ENCODE data around the gene SNTN. TPM values are rescaled to one million over a fixed set of nuclear protein-coding genes. Genes with fewer than 3 reads are reported as not detected.

SNTN gene
- total and polyA plus RNA-seq, 2 of the 13 experiments (the other 11 are each of a cell fraction or from before 2014, with no cell fraction given) = not detected

DNA sequence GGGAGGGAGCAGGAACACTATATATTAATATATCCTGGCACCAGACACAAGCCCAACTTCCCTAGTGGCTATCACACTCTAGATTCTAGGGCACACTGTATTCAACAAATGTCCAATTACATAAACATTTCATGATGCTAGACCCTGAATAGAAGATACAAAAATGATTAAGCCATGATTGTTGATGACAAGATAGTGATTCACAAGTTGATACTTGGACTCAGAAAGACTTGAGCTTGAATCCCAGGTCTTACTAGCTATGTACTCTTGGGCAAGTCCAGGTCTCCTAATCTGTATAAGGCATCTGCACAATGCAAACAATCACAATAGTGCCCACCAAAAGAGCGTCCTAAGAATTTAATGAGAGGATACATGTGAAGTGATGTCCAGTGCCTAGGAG, 10.0 kb upstream of the SNTN start:
- Histone ChIP-seq H3K79me2 (ENCODE audit: insufficient read depth, low read length) (no peaks in the 10 kb centered on the region), H2AFZ (ENCODE audit: low read length) (no peak overlapping the region), H3K9ac (ENCODE audit: insufficient read depth, low read depth, low read length) (no peak overlapping the region), H3K4me1 (ENCODE audit: insufficient read depth, low read length) (0 out of 2 replicates have a peak, but pooled peaks cover 5% of the 10 kb centered on the region), H3K27ac (ENCODE audit: extremely low read length, insufficient read depth, low read length) (no peak overlapping the region), H3K4me2 (ENCODE audit: low read depth, low read length) (no peak overlapping the region), H3K36me3 (replicated peaks in 1 of 2; ENCODE audit: control insufficient read depth in 1 of 2, insufficient read depth in 2 of 2, low read length in 2 of 2) (no peaks in the 10 kb centered on the region), H3K27me3 (ENCODE audit: control insufficient read depth in 1 of 2, insufficient read depth in 2 of 2, low read length in 2 of 2) (peaks cover 0 to 6% of the 10 kb centered on the region in 2 experiments; a peak in 1 of 5 replicates), H3K4me3 (replicated peaks in 1 of 3; ENCODE audit: insufficient read depth in 1 of 3, low read depth in 2 of 3, low read length in 3 of 3) (no peak overlapping the region), H4K20me1 (ENCODE audit: insufficient read depth, low read length) (no peaks in the 10 kb centered on the region), H3K9me3 (ENCODE audit: low read length) (no peaks in the 10 kb centered on the region)
- WGBS (ENCODE audit: low lambda C conversion rate) = 0% methylated on average over 1 of the region's 1 CpG
- no TSS peak for BruUV-seq (replicated peaks)
- intact Hi-C loops (cut with micrococcal nuclease; ENCODE audit: unreplicated experiment) (no loop called here), in situ Hi-C loops (cut with HindIII; ENCODE audit: extremely low pct_ligation_motif_present, low pct_unique_long_range_greater_than_20kb) (no loop called here)
- ATAC-seq (no peak), DNase-seq (ENCODE audit: low spot score) (no peak), FAIRE-seq (no peak)
- CTCF ChIA-PET (ENCODE audit: low intra/inter-chr PET ratio, low total read pairs) = no interaction called here
- TF ChIP-seq ZNF101 (CRISPR knock-in tag; IDR thresholded peaks at IDR 0.05; ENCODE audit: borderline replicate concordance, low read depth) = no peak
- POLR2A ChIA-PET = no interaction called here

DNA sequence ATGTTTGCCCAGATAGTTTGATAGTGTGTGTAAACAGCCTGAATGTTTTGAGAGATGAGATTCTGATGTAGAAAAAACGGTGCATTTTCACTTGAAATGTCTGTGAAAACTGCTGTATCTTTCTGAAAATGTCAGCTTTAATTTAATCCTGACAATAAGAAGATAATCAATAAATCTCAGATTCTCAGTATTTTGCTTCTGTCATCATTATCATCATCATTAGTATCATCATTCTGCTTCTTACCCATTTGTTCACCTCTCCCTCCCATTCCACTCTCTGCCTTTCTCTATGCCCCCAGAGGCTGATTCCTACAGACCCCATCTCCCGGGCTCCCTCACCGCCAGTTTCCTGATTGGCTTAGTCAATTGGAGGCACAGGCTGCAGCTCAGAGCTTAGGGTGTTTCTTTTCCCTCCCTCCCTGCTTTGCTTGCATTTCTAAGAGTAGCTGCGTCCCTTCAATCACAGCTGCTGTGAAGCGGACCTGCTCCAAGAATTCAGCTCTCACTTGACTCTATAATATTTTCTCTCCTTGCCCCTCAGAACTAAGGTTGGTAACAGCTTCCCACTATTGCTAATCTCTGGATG, 8.2 kb upstream of the SNTN start:
- intact Hi-C loops (cut with micrococcal nuclease; ENCODE audit: unreplicated experiment) (no loop called here), in situ Hi-C loops (cut with HindIII; ENCODE audit: extremely low pct_ligation_motif_present, low pct_unique_long_range_greater_than_20kb) (no loop called here)
- ChIA-PET CTCF (ENCODE audit: low intra/inter-chr PET ratio, low total read pairs) (no interaction called here), POLR2A (no interaction called here)
- H3K36me3 ChIP-seq (replicated peaks in 1 of 2; ENCODE audit: control insufficient read depth in 1 of 2, insufficient read depth in 2 of 2, low read length in 2 of 2) = no peaks in the 10 kb centered on the region
- no peaks in the 10 kb centered on the region for H3K9me3 ChIP-seq (ENCODE audit: low read length)
- no peak overlapping the region for H2AFZ ChIP-seq (ENCODE audit: low read length)
- H3K27ac ChIP-seq (ENCODE audit: extremely low read length, insufficient read depth, low read length) = no peak overlapping the region
- peaks cover 0 to 6% of the 10 kb centered on the region in 2 experiments; a peak in 1 of 5 replicates for H3K27me3 ChIP-seq (ENCODE audit: control insufficient read depth in 1 of 2, insufficient read depth in 2 of 2, low read length in 2 of 2)
- H4K20me1 ChIP-seq (ENCODE audit: insufficient read depth, low read length) = no peaks in the 10 kb centered on the region
- ATAC-seq = no peak
- no peak overlapping the region for H3K4me2 ChIP-seq (ENCODE audit: low read depth, low read length)
- no peak overlapping the region for H3K9ac ChIP-seq (ENCODE audit: insufficient read depth, low read depth, low read length)
- no peak overlapping the region for H3K4me3 ChIP-seq (replicated peaks in 1 of 3; ENCODE audit: insufficient read depth in 1 of 3, low read depth in 2 of 3, low read length in 3 of 3)
- H3K79me2 ChIP-seq (ENCODE audit: insufficient read depth, low read length) = no peaks in the 10 kb centered on the region
- 0 out of 2 replicates have a peak, but pooled peaks cover 5% of the 10 kb centered on the region for H3K4me1 ChIP-seq (ENCODE audit: insufficient read depth, low read length)
- FAIRE-seq = no peak
- 2% methylated on average over 5 of the region's 5 CpGs for WGBS (ENCODE audit: low lambda C conversion rate)
- no peak for DNase-seq (ENCODE audit: low spot score)
- no TSS peak for BruUV-seq (replicated peaks)
- TF ChIP-seq, protein P1, sequence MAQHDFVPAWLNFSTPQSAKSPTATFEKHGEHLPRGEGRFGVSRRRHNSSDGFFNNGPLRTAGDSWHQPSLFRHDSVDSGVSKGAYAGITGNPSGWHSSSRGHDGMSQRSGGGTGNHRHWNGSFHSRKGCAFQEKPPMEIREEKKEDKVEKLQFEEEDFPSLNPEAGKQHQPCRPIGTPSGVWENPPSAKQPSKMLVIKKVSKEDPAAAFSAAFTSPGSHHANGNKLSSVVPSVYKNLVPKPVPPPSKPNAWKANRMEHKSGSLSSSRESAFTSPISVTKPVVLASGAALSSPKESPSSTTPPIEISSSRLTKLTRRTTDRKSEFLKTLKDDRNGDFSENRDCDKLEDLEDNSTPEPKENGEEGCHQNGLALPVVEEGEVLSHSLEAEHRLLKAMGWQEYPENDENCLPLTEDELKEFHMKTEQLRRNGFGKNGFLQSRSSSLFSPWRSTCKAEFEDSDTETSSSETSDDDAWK (CRISPR knock-in tag; IDR thresholded peaks at IDR 0.05) = no peak
- TF ChIP-seq SRY (CRISPR knock-in tag; IDR thresholded peaks at IDR 0.05) = no peak
- no peak for TF ChIP-seq TCF7 (IDR thresholded peaks at IDR 0.05; ENCODE audit: low read depth)
- no peak for TF ChIP-seq PAX8 (CRISPR knock-in tag; IDR thresholded peaks at IDR 0.05; ENCODE audit: borderline replicate concordance)
- no peak for TF ChIP-seq PHF8 (CRISPR knock-in tag; IDR thresholded peaks at IDR 0.05)
- TF ChIP-seq FOXP1 (IDR thresholded peaks at IDR 0.05) = no peak
- TF ChIP-seq FOXP1 (CRISPR knock-in tag; IDR thresholded peaks at IDR 0.05) = no peak
- TF ChIP-seq ZNF510 (CRISPR knock-in tag; IDR thresholded peaks at IDR 0.05; ENCODE audit: low read depth) = no peak
- TF ChIP-seq CC2D1A (CRISPR knock-in tag; IDR thresholded peaks at IDR 0.05) = no peak
- TF ChIP-seq NFKBIZ (CRISPR knock-in tag; IDR thresholded peaks at IDR 0.05) = no peak
- TF ChIP-seq, protein P2, sequence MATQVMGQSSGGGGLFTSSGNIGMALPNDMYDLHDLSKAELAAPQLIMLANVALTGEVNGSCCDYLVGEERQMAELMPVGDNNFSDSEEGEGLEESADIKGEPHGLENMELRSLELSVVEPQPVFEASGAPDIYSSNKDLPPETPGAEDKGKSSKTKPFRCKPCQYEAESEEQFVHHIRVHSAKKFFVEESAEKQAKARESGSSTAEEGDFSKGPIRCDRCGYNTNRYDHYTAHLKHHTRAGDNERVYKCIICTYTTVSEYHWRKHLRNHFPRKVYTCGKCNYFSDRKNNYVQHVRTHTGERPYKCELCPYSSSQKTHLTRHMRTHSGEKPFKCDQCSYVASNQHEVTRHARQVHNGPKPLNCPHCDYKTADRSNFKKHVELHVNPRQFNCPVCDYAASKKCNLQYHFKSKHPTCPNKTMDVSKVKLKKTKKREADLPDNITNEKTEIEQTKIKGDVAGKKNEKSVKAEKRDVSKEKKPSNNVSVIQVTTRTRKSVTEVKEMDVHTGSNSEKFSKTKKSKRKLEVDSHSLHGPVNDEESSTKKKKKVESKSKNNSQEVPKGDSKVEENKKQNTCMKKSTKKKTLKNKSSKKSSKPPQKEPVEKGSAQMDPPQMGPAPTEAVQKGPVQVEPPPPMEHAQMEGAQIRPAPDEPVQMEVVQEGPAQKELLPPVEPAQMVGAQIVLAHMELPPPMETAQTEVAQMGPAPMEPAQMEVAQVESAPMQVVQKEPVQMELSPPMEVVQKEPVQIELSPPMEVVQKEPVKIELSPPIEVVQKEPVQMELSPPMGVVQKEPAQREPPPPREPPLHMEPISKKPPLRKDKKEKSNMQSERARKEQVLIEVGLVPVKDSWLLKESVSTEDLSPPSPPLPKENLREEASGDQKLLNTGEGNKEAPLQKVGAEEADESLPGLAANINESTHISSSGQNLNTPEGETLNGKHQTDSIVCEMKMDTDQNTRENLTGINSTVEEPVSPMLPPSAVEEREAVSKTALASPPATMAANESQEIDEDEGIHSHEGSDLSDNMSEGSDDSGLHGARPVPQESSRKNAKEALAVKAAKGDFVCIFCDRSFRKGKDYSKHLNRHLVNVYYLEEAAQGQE (IDR thresholded peaks at IDR 0.05; ENCODE audit: borderline replicate concordance in 1 of 2, low read depth in 1 of 2, low read length in 2 of 2) = no peak

Data from HepG2 (cell line).